Measurements from ENCODE around the gene CCDC187. TPM values are rescaled to one million over a fixed set of nuclear protein-coding genes. Genes with fewer than 3 reads are reported as not detected.

The CCDC187 gene
- total RNA-seq, 1 experiment from 2014 or later: 0.04 TPM

DNA sequence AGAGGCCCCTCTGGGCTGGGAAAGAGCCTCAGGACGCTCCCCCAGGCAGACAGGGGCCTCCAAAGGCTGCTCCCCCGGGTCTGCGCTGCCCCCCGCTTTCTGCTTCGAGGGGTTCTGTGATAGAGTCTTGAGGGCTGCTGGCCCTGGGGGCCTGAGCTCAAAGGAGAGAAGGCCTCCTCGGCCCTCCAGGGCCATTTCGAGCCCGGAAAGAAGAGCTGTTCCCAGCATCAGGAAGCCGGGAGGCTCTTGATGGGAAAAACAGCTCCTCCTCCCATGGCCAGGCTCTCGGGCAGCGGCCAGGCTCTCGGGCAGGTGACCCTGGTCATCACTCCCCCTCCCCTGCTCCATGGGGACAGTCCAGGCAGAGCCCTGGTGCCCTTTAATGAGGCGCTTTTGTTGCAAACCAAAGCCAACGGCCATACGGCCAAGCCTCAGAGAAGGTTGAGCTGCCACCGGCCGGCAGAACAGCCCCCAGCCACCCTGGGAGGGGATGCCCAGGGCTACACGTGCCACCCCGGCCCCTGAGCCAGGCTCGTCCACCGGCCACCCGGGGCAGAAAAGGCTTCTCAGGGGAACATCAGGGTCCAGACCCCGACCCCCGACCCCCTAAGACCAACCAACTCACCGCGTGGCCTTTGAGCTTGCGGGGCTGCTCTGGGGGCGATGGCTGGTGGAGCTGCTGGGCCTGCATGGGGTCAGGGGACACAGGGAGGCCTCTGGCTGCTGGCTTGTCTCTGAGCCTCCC lies 42.0 kb downstream of the CCDC187 start (continued):
- TF ChIP-seq, protein P1, sequence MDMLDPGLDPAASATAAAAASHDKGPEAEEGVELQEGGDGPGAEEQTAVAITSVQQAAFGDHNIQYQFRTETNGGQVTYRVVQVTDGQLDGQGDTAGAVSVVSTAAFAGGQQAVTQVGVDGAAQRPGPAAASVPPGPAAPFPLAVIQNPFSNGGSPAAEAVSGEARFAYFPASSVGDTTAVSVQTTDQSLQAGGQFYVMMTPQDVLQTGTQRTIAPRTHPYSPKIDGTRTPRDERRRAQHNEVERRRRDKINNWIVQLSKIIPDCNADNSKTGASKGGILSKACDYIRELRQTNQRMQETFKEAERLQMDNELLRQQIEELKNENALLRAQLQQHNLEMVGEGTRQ (CRISPR knock-in tag; IDR thresholded peaks at IDR 0.05): no peak
- TF ChIP-seq TEAD4 (CRISPR knock-in tag; IDR thresholded peaks at IDR 0.05): no peak
- TF ChIP-seq, protein P2, sequence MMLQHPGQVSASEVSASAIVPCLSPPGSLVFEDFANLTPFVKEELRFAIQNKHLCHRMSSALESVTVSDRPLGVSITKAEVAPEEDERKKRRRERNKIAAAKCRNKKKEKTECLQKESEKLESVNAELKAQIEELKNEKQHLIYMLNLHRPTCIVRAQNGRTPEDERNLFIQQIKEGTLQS (CRISPR knock-in tag; conservative IDR thresholded peaks at IDR 0.05): no peak

DNA sequence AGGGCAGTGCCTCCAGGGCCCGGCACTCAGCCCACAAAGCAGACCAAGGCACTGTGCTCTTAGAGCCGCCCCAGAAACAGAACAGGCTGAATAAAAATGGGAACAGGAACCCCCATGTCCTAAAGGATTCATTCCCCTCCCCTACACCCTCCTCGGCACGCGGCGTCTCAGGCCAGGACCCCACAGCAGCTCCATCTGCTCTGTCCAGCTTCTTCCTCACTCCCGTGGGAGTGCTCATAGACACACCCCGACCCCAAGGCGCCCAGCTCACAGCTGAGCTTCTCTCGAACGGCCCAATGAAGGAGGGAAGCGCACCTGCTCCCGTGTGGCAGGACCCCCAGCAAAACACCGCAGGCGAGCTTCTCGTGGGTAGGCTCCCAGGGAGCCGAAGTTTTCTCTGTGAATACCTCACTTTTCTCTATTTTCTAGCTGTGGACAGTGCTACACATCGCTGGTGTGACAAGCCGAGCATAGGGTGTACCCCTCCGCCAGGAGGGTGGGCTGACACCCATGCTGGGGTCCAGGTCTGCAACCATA lies 42.9 kb downstream of the CCDC187 start:
- ChIA-PET POLR2A (no interaction called here), CTCF (no interaction called here)
- H3K27ac Mint-ChIP-seq: no peak overlapping the region
- no peaks in the 10 kb centered on the region for H3K27me3 Mint-ChIP-seq (ENCODE audit: low read depth)
- no peaks in the 10 kb centered on the region for H3K9me3 Mint-ChIP-seq
- H3K36me3 Mint-ChIP-seq: no peaks in the 10 kb centered on the region
- ATAC-seq (no peak), DNase-seq (ENCODE audit: low spot score) (no peak)
- no peak for TF ChIP-seq MYBL2 (CRISPR knock-in tag; IDR thresholded peaks at IDR 0.05)
- no peak for TF ChIP-seq GRHL2 (CRISPR knock-in tag; IDR thresholded peaks at IDR 0.05; ENCODE audit: insufficient replicate concordance, severe bottlenecking)
- TF ChIP-seq TEAD1 (CRISPR knock-in tag; IDR thresholded peaks at IDR 0.05): no peak
- TF ChIP-seq, protein P3, sequence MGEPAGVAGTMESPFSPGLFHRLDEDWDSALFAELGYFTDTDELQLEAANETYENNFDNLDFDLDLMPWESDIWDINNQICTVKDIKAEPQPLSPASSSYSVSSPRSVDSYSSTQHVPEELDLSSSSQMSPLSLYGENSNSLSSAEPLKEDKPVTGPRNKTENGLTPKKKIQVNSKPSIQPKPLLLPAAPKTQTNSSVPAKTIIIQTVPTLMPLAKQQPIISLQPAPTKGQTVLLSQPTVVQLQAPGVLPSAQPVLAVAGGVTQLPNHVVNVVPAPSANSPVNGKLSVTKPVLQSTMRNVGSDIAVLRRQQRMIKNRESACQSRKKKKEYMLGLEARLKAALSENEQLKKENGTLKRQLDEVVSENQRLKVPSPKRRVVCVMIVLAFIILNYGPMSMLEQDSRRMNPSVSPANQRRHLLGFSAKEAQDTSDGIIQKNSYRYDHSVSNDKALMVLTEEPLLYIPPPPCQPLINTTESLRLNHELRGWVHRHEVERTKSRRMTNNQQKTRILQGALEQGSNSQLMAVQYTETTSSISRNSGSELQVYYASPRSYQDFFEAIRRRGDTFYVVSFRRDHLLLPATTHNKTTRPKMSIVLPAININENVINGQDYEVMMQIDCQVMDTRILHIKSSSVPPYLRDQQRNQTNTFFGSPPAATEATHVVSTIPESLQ (CRISPR knock-in tag; IDR thresholded peaks at IDR 0.05): no peak
- no peak for TF ChIP-seq NR2C2 (CRISPR knock-in tag; IDR thresholded peaks at IDR 0.05)
- TF ChIP-seq FOXP1 (CRISPR knock-in tag; IDR thresholded peaks at IDR 0.05; ENCODE audit: borderline replicate concordance): no peak
- TF ChIP-seq, protein P4, sequence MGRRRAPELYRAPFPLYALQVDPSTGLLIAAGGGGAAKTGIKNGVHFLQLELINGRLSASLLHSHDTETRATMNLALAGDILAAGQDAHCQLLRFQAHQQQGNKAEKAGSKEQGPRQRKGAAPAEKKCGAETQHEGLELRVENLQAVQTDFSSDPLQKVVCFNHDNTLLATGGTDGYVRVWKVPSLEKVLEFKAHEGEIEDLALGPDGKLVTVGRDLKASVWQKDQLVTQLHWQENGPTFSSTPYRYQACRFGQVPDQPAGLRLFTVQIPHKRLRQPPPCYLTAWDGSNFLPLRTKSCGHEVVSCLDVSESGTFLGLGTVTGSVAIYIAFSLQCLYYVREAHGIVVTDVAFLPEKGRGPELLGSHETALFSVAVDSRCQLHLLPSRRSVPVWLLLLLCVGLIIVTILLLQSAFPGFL (CRISPR knock-in tag; IDR thresholded peaks at IDR 0.05; ENCODE audit: borderline replicate concordance): no peak
- TF ChIP-seq SOX15 (CRISPR knock-in tag; IDR thresholded peaks at IDR 0.05): no peak
- TF ChIP-seq FOXK1 (CRISPR knock-in tag; IDR thresholded peaks at IDR 0.05): no peak
- TF ChIP-seq SMAD4 (CRISPR knock-in tag; IDR thresholded peaks at IDR 0.05): no peak
- no peak for TF ChIP-seq ZBTB21 (CRISPR knock-in tag; IDR thresholded peaks at IDR 0.05; ENCODE audit: borderline replicate concordance)
- TF ChIP-seq RORB (CRISPR knock-in tag; IDR thresholded peaks at IDR 0.05): no peak
- TF ChIP-seq, protein P5, sequence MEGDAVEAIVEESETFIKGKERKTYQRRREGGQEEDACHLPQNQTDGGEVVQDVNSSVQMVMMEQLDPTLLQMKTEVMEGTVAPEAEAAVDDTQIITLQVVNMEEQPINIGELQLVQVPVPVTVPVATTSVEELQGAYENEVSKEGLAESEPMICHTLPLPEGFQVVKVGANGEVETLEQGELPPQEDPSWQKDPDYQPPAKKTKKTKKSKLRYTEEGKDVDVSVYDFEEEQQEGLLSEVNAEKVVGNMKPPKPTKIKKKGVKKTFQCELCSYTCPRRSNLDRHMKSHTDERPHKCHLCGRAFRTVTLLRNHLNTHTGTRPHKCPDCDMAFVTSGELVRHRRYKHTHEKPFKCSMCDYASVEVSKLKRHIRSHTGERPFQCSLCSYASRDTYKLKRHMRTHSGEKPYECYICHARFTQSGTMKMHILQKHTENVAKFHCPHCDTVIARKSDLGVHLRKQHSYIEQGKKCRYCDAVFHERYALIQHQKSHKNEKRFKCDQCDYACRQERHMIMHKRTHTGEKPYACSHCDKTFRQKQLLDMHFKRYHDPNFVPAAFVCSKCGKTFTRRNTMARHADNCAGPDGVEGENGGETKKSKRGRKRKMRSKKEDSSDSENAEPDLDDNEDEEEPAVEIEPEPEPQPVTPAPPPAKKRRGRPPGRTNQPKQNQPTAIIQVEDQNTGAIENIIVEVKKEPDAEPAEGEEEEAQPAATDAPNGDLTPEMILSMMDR (IDR thresholded peaks at IDR 0.05): no peak
- TF ChIP-seq ZNF263 (CRISPR knock-in tag; IDR thresholded peaks at IDR 0.05; ENCODE audit: low read depth): no peak
- no peak for TF ChIP-seq FOXJ3 (CRISPR knock-in tag; IDR thresholded peaks at IDR 0.05; ENCODE audit: borderline replicate concordance)
- TF ChIP-seq TCF7 (CRISPR knock-in tag; IDR thresholded peaks at IDR 0.05; ENCODE audit: low read depth): no peak
- TF ChIP-seq, protein P6, sequence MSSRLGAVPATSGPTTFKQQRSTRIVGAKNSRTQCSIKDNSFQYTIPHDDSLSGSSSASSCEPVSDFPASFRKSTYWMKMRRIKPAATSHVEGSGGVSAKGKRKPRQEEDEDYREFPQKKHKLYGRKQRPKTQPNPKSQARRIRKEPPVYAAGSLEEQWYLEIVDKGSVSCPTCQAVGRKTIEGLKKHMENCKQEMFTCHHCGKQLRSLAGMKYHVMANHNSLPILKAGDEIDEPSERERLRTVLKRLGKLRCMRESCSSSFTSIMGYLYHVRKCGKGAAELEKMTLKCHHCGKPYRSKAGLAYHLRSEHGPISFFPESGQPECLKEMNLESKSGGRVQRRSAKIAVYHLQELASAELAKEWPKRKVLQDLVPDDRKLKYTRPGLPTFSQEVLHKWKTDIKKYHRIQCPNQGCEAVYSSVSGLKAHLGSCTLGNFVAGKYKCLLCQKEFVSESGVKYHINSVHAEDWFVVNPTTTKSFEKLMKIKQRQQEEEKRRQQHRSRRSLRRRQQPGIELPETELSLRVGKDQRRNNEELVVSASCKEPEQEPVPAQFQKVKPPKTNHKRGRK (CRISPR knock-in tag; IDR thresholded peaks at IDR 0.05; ENCODE audit: borderline replicate concordance): no peak
- TF ChIP-seq ZNF317 (CRISPR knock-in tag; IDR thresholded peaks at IDR 0.05; ENCODE audit: borderline replicate concordance, low read depth): no peak
- TF ChIP-seq SMAD3 (CRISPR knock-in tag; IDR thresholded peaks at IDR 0.05; ENCODE audit: borderline replicate concordance): no peak
- TF ChIP-seq, protein P7, sequence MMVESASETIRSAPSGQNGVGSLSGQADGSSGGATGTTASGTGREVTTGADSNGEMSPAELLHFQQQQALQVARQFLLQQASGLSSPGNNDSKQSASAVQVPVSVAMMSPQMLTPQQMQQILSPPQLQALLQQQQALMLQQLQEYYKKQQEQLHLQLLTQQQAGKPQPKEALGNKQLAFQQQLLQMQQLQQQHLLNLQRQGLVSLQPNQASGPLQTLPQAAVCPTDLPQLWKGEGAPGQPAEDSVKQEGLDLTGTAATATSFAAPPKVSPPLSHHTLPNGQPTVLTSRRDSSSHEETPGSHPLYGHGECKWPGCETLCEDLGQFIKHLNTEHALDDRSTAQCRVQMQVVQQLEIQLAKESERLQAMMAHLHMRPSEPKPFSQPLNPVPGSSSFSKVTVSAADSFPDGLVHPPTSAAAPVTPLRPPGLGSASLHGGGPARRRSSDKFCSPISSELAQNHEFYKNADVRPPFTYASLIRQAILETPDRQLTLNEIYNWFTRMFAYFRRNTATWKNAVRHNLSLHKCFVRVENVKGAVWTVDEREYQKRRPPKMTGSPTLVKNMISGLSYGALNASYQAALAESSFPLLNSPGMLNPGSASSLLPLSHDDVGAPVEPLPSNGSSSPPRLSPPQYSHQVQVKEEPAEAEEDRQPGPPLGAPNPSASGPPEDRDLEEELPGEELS (CRISPR knock-in tag; IDR thresholded peaks at IDR 0.05): no peak
- H3K4me3 Mint-ChIP-seq: no peak overlapping the region
- H3K4me1 Mint-ChIP-seq: no peaks in the 10 kb centered on the region
